ENCODE measurements around the gene PNPLA7.

GRCh38 chr9:137493364-137494103 is 56.7 kb downstream of the PNPLA7 start:
- TF ChIP-seq POLR2A (IDR thresholded peaks at IDR 0.05), result no peak
- TF ChIP-seq CTCF (IDR thresholded peaks at IDR 0.05), result no peak
